Spleen (tissue), 11 donors: ENCODE results near the gene KCNMB2. TPM values are rescaled to one million over a fixed set of nuclear protein-coding genes. Genes with fewer than 3 reads are reported as not detected.

Experiments
- DNase-seq: peaks from one replicate; pipeline ENCODE4 v3.0.0-alpha.2; 2020
- H3K27ac ChIP-seq, 8 donors: fragments of 200-600 bp; sonication (generic) in 7 of 8; 1 replicate in 4 of 8; 2 replicates in 4 of 8; pipeline versions ENCODE4 v1.5.0 to v1.8.0; 2016 to 2021; ENCODE audit warnings: inconsistent platforms in 4 of 8, mild to moderate bottlenecking in 4 of 8, moderate library complexity in 1 of 8
- H3K27me3 ChIP-seq, 7 donors: fragments of 200-600 bp; sonication (generic) in 6 of 7; replicated peaks in 1 of 7; 1 replicate in 4 of 7; 2 replicates in 3 of 7; pipeline versions ENCODE4 v1.5.0 to v1.8.0; 2016 to 2021; ENCODE audit warnings: inconsistent platforms in 3 of 7, mild to moderate bottlenecking in 1 of 7
- H3K36me3 ChIP-seq, 6 donors: fragments of 200-600 bp; sonication (generic) in 5 of 6; 1 replicate in 4 of 6; 2 replicates in 2 of 6; pipeline versions ENCODE4 v1.5.0 to v1.8.0; 2016 to 2021; ENCODE audit warnings: inconsistent platforms in 2 of 6
- H3K4me1 ChIP-seq, 6 donors: fragments of 200-600 bp; sonication (generic) in 5 of 6; 1 replicate in 3 of 6; 2 replicates in 3 of 6; pipeline versions ENCODE4 v1.5.0 to v1.8.0; 2016 to 2021; ENCODE audit warnings: inconsistent platforms in 3 of 6
- H3K4me3 ChIP-seq, 8 donors: fragments of 200-600 bp; sonication (generic) in 7 of 8; 1 replicate in 4 of 8; 2 replicates in 4 of 8; pipeline versions ENCODE4 v1.5.0 to v1.8.0; 2016 to 2021; ENCODE audit warnings: inconsistent platforms in 4 of 8, mild to moderate bottlenecking in 4 of 8, moderate library complexity in 2 of 8
- H3K9me3 ChIP-seq, 8 donors: fragments of 200-600 bp; sonication (generic) in 7 of 8; 1 replicate in 4 of 8; 2 replicates in 4 of 8; pipeline versions ENCODE4 v1.5.0 to v1.8.0; 2016 to 2021; ENCODE audit warnings: inconsistent platforms in 4 of 8
- POLR2A ChIP-seq, 3 donors: fragments of 450-650 bp; IDR thresholded peaks; one replicate each; pipeline ENCODE4 v1.5.1; 2017; ENCODE audit warnings: antibody characterized with exemption in 3 of 3, mild to moderate bottlenecking in 1 of 3
- POLR2AphosphoS5 ChIP-seq, 3 donors: sonication (generic); formaldehyde crosslinking; IDR thresholded peaks; one replicate each; pipeline ENCODE4 v1.5.1; 2017; ENCODE audit warnings: antibody characterized with exemption in 3 of 3
- WGBS, 5 donors: extraction: QIAGEN DNeasy Blood & Tissue Kit in 3 of 5; methylation state at CpG; one replicate each; pipeline versions ENCODE4 v1.1.5 to v1.1.7; 2013 to 2018; 5-methylcytosine and 5-hydroxymethylcytosine counted together
- intact Hi-C: fragments of 100-400 bp; cut with DNase I; formaldehyde crosslinking; loops from one replicate; pipeline ENCODE4 v1.15.0; 2023; ENCODE audit warnings: low total_unique reads
- polyA plus RNA-seq, 3 donors: library from polyadenylated mRNA; stranded (reverse); fragments of 200-250 nt; gene quantifications; one replicate each; pipeline ENCODE4 v1.2.1, GENCODE V29; 2013
- total RNA-seq, 7 donors: library from RNA; depleted of rRNA in 3 of 7; stranded (reverse); fragments of >200 nt in 3 of 7; fragmentation: NEBNext Ultra II Directional in 4 of 7; extraction: Animal tissue kit (Norgen Biotek cat#: 25700) in 4 of 7; gene quantifications; one replicate each; pipeline versions ENCODE4 v1.1.0 to v1.2.1, GENCODE V29; 2016 to 2021
- TF ChIP-seq, protein P1 (sequence below), 11 experiments: fragments of 200-600 bp in 7 of 11; fragments of 450-650 bp in 4 of 11; sonication (generic) in 4 of 11; IDR thresholded peaks in 8 of 11; conservative IDR thresholded peaks in 3 of 11; 1 replicate in 7 of 11; 2 replicates in 4 of 11; pipeline versions ENCODE4 v1.4.0 to v1.8.0; 2016 to 2021; ENCODE audit warnings: antibody characterized with exemption in 11 of 11, inconsistent platforms in 4 of 11, mild to moderate bottlenecking in 1 of 11
- donor health status: healthy with polysubstance abuse.
- donor health status: DM: no; HTN: no; CAD: no; lungs with moderate emphysema.
- donor health status: DM: no; HTN: no; CAD: no.
- donor health status: Bipolar disorder and iron deficiency.
- donor health status: healthy.
- donor health status: DM: no; HTN: no; CAD: no.
- donor health status: DM: yes; HTN: yes; CAD: no.

Gene KCNMB2
- total and polyA plus RNA-seq, 10 donors = 0.03 to 0.70 (median 0.66) TPM; not detected in 5

DNA sequence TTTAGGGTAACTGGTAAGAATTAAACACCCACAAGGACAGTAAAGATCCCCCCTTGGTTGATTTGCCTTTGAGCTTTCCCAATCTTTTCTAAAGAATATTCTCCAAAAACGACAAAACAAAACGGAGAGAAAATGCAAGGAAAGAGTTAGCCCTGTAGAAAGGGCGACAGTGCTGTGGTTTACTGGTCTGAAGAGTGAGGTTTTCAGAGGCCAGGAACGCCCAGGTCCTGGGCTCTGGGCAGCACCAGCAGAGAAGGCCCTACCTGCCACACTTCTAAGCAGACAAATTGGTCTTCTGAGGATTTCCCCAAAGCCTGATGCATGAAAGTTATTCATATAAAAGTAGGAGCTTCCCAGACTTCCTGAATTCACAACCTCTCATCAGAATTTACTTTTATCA is 119.3 kb downstream of the KCNMB2 start:
- 76 to 87% (median 84%) methylated on average over 4 of the region's 4 CpGs for WGBS, 5 donors
- H3K4me1 ChIP-seq = no peaks in the 10 kb centered on the region
- DNase-seq = no peak
- intact Hi-C loops = no loop called here
- no peak overlapping the region for H3K27ac ChIP-seq
- no peaks in the 10 kb centered on the region for H3K27me3 ChIP-seq
- H3K9me3 ChIP-seq = peaks cover 0 to 13% (median 10%) of the 10 kb centered on the region in 8 donors
- no peaks in the 10 kb centered on the region for H3K36me3 ChIP-seq
- TF ChIP-seq POLR2A (IDR thresholded peaks at IDR 0.05) = no peak
- TF ChIP-seq, protein P1, sequence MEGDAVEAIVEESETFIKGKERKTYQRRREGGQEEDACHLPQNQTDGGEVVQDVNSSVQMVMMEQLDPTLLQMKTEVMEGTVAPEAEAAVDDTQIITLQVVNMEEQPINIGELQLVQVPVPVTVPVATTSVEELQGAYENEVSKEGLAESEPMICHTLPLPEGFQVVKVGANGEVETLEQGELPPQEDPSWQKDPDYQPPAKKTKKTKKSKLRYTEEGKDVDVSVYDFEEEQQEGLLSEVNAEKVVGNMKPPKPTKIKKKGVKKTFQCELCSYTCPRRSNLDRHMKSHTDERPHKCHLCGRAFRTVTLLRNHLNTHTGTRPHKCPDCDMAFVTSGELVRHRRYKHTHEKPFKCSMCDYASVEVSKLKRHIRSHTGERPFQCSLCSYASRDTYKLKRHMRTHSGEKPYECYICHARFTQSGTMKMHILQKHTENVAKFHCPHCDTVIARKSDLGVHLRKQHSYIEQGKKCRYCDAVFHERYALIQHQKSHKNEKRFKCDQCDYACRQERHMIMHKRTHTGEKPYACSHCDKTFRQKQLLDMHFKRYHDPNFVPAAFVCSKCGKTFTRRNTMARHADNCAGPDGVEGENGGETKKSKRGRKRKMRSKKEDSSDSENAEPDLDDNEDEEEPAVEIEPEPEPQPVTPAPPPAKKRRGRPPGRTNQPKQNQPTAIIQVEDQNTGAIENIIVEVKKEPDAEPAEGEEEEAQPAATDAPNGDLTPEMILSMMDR (IDR thresholded peaks at IDR 0.05 in 8 of 11, conservative IDR thresholded peaks at IDR 0.05 in 3 of 11) = no peak
- TF ChIP-seq POLR2AphosphoS5 (IDR thresholded peaks at IDR 0.05) = no peak
- no peak overlapping the region for H3K4me3 ChIP-seq

DNA sequence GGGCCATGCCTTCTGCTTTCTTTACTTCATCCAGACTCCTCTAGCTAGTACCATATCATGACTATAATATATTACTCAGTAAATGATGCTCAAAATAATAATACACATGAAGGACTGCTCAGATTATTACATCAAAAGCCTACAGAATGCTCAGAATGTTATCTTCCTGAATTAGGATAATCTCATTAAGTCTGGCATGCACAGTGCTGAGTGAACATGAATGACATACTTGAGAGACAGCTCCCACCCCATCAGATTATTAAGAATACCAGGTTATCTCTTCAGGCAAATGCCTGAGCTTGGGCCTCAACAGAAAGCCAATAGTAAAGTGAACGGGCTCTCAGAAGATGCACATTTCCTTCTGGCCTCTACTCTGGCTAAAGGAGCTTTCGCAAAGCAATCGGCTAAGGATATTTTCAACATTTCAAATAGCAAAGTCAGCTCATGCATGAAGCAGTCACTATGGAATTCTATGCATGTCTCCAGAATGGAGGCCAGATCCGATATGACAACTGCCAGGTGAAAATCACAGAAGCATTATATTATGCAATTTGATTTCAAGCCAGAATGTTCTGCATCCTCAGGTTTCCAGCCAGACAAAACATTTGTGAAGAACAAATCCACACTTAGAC is 122.6 kb downstream of the KCNMB2 start:
- 86 to 93% (median 89%) methylated on average over 4 of the region's 4 CpGs for WGBS, 5 donors

DNA sequence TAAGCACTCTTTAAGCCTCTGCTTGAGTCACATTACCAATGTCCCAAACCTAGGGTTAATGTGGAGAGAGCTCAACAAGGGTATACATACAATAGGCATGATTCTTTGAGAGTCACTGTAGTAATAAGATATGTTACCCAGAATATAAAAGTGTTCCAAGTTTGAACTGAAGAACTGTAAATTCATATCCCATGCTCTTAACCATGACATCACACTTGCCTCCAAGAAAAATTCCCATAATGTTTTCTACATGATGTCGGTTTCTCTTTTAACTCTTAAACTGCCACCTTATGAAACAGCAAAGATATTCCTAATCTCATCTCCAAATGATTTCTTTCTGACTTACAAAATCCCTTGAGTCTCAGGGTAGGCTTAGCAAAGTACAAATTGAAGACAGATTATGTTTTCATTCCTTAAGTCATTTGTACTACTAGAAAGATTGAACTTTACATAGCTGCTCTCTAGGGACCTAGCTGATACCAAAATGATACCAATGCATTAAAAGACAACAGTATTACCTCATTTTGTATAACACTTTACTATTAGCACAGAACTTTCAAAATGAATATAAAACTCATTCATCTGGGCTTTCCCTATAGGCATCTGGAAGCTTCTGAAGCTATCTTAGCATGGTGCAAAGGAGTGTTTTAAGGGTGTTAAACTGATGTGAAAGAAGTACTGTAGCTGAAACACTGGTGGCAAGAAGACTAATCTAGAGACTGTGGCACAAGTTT is 127.1 kb downstream of the KCNMB2 start:
- no peak overlapping the region for H3K4me3 ChIP-seq
- H3K9me3 ChIP-seq = no peaks in the 10 kb centered on the region
- no peaks in the 10 kb centered on the region for H3K4me1 ChIP-seq
- H3K27ac ChIP-seq = no peak overlapping the region
- TF ChIP-seq, protein P1 (IDR thresholded peaks at IDR 0.05 in 8 of 11, conservative IDR thresholded peaks at IDR 0.05 in 3 of 11) = no peak
- TF ChIP-seq POLR2A (IDR thresholded peaks at IDR 0.05) = no peak
- TF ChIP-seq POLR2AphosphoS5 (IDR thresholded peaks at IDR 0.05) = no peak
- DNase-seq = no peak
- H3K27me3 ChIP-seq = no peaks in the 10 kb centered on the region
- no peaks in the 10 kb centered on the region for H3K36me3 ChIP-seq
- WGBS, 5 donors = 67 to 88% (median 82%) methylated on average over 1 of the region's 1 CpG
- intact Hi-C loops = no loop called here

More for the DNA sequence above, 122.6 kb downstream of the KCNMB2 start:
- intact Hi-C loops = no loop called here
- H3K4me1 ChIP-seq = no peaks in the 10 kb centered on the region
- no peaks in the 10 kb centered on the region for H3K27me3 ChIP-seq
- H3K27ac ChIP-seq = no peak overlapping the region
- no peak for DNase-seq
- H3K36me3 ChIP-seq = no peaks in the 10 kb centered on the region
- no peaks in the 10 kb centered on the region for H3K9me3 ChIP-seq
- TF ChIP-seq, protein P1 (IDR thresholded peaks at IDR 0.05 in 8 of 11, conservative IDR thresholded peaks at IDR 0.05 in 3 of 11) = no peak
- TF ChIP-seq POLR2AphosphoS5 (IDR thresholded peaks at IDR 0.05) (no peak), POLR2A (IDR thresholded peaks at IDR 0.05) (no peak)
- no peak overlapping the region for H3K4me3 ChIP-seq

DNA sequence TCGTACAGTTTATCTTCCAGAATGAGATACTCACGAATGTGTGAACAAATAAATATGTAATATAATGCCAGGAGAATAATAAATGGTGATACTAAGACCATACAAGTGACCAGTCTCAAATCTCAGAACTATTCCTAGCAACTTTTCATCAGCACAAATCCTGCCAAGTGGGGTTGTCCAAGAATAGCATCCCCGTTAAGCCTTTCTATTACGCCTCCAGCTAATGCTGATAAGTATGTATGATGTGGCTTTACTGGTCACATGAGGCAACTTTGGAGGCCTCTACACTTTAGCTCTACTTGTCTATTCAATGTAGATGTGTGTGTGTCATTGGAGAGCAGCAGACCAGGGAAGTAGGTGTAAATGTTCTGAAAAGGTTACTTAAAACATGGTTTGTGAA is 129.5 kb downstream of the KCNMB2 start:
- no peaks in the 10 kb centered on the region for H3K4me1 ChIP-seq
- intact Hi-C loops = no loop called here
- 77 to 90% (median 81%) methylated on average over 4 of the region's 4 CpGs for WGBS, 5 donors
- no peak overlapping the region for H3K4me3 ChIP-seq
- TF ChIP-seq POLR2A (IDR thresholded peaks at IDR 0.05) (no peak), POLR2AphosphoS5 (IDR thresholded peaks at IDR 0.05) (no peak)
- TF ChIP-seq, protein P1 (IDR thresholded peaks at IDR 0.05 in 8 of 11, conservative IDR thresholded peaks at IDR 0.05 in 3 of 11) = no peak
- DNase-seq = no peak
- no peaks in the 10 kb centered on the region for H3K36me3 ChIP-seq
- no peaks in the 10 kb centered on the region for H3K9me3 ChIP-seq
- H3K27ac ChIP-seq = no peak overlapping the region
- no peaks in the 10 kb centered on the region for H3K27me3 ChIP-seq
